ENCODE data around the gene ANGPTL3. TPM values are rescaled to one million over a fixed set of nuclear protein-coding genes. Genes with fewer than 3 reads are reported as not detected.

ANGPTL3 gene
- total and polyA plus RNA-seq, 2 of the 13 experiments (the other 11 are each of a cell fraction or from before 2014, with no cell fraction given) = 0.40 to 0.51 TPM

- TF ChIP-seq, protein P1, sequence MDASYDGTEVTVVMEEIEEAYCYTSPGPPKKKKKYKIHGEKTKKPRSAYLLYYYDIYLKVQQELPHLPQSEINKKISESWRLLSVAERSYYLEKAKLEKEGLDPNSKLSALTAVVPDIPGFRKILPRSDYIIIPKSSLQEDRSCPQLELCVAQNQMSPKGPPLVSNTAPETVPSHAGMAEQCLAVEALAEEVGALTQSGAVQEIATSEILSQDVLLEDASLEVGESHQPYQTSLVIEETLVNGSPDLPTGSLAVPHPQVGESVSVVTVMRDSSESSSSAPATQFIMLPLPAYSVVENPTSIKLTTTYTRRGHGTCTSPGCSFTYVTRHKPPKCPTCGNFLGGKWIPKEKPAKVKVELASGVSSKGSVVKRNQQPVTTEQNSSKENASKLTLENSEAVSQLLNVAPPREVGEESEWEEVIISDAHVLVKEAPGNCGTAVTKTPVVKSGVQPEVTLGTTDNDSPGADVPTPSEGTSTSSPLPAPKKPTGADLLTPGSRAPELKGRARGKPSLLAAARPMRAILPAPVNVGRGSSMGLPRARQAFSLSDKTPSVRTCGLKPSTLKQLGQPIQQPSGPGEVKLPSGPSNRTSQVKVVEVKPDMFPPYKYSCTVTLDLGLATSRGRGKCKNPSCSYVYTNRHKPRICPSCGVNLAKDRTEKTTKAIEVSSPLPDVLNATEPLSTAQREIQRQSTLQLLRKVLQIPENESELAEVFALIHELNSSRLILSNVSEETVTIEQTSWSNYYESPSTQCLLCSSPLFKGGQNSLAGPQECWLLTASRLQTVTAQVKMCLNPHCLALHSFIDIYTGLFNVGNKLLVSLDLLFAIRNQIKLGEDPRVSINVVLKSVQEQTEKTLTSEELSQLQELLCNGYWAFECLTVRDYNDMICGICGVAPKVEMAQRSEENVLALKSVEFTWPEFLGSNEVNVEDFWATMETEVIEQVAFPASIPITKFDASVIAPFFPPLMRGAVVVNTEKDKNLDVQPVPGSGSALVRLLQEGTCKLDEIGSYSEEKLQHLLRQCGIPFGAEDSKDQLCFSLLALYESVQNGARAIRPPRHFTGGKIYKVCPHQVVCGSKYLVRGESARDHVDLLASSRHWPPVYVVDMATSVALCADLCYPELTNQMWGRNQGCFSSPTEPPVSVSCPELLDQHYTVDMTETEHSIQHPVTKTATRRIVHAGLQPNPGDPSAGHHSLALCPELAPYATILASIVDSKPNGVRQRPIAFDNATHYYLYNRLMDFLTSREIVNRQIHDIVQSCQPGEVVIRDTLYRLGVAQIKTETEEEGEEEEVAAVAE (CRISPR knock-in tag; IDR thresholded peaks at IDR 0.05; ENCODE audit: borderline replicate concordance) = no peak
- no peak for TF ChIP-seq CAMTA2 (CRISPR knock-in tag; IDR thresholded peaks at IDR 0.05; ENCODE audit: borderline replicate concordance)
- no peak for TF ChIP-seq JUN (CRISPR knock-in tag; IDR thresholded peaks at IDR 0.05)
- TF ChIP-seq ZNF777 (CRISPR knock-in tag; IDR thresholded peaks at IDR 0.05) = no peak
- TF ChIP-seq DPF2 (CRISPR knock-in tag; IDR thresholded peaks at IDR 0.05; ENCODE audit: borderline replicate concordance, low read depth) = no peak
Measured at GRCh38 chr1:62601457-62601856, 4.1 kb downstream of the ANGPTL3 start (continued).

DNA sequence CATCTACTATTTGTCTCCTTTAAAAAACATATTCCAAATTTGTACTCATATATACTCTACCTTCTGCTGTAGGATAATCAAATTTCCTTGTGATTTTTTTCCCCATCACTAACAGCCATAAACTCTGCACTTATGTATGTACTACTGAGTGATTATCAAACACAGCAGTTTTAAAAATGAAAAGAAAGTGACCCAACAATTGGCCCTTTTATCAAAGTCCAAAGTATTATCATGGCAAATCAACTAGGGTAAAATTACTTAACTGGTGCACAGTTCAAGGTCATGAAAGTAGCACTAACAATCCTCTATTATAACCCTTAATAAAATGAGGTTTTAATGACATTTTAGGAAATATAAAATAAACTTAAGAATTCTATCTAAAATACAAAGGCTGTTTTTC lies 11.6 kb downstream of the ANGPTL3 start:
- peak; percentile 39 for FAIRE-seq
- in situ Hi-C loops (cut with HindIII; ENCODE audit: extremely low pct_ligation_motif_present, low pct_unique_long_range_greater_than_20kb) (no loop called here), intact Hi-C loops (cut with micrococcal nuclease; ENCODE audit: unreplicated experiment) (no loop called here)
- Histone ChIP-seq H3K4me1 (ENCODE audit: insufficient read depth, low read length) (peaks cover 39% of the 10 kb centered on the region), H3K4me2 (ENCODE audit: low read depth, low read length) (peak overlapping the region; percentile 46), H2AFZ (ENCODE audit: low read length) (no peak overlapping the region), H3K36me3 (replicated peaks in 1 of 2; ENCODE audit: control insufficient read depth in 1 of 2, insufficient read depth in 2 of 2, low read length in 2 of 2) (peaks cover 0 to 13% of the 10 kb centered on the region in 2 experiments; a peak in 2 of 5 replicates), H3K9ac (ENCODE audit: insufficient read depth, low read depth, low read length) (no peak overlapping the region), H3K4me3 (replicated peaks in 1 of 3; ENCODE audit: insufficient read depth in 1 of 3, low read depth in 2 of 3, low read length in 3 of 3) (no peak overlapping the region; a peak in 1 of 6 replicates), H3K27me3 (ENCODE audit: control insufficient read depth in 1 of 2, insufficient read depth in 2 of 2, low read length in 2 of 2) (no peaks in the 10 kb centered on the region), H3K9me3 (ENCODE audit: low read length) (no peaks in the 10 kb centered on the region), H3K79me2 (ENCODE audit: insufficient read depth, low read length) (no peaks in the 10 kb centered on the region), H4K20me1 (ENCODE audit: insufficient read depth, low read length) (no peaks in the 10 kb centered on the region), H3K27ac (ENCODE audit: extremely low read length, insufficient read depth, low read length) (peak overlapping the region; percentile 54)
- CTCF ChIA-PET (ENCODE audit: low intra/inter-chr PET ratio, low total read pairs) = no interaction called here
- POLR2A ChIA-PET = interaction anchor here (1.4 kb wide), 1 partner anchor 13 kb away, joined by 5 read pairs; no protein-coding TSS in a partner anchor
- no TSS peak for BruUV-seq (replicated peaks)
- DNase-seq (ENCODE audit: low spot score) = peak; percentile 80
- peak; percentile 55 for ATAC-seq
- TF ChIP-seq NAIF1 (CRISPR knock-in tag; IDR thresholded peaks at IDR 0.05; ENCODE audit: borderline replicate concordance) (no peak), ZBTB14 (CRISPR knock-in tag; IDR thresholded peaks at IDR 0.05) (no peak), SCMH1 (CRISPR knock-in tag; IDR thresholded peaks at IDR 0.05; ENCODE audit: borderline replicate concordance) (no peak), SIX1 (CRISPR knock-in tag; IDR thresholded peaks at IDR 0.05; ENCODE audit: borderline replicate concordance) (peak; percentile 73; the same call in 1 of the 2 replicates), KLF6 (CRISPR knock-in tag; IDR thresholded peaks at IDR 0.05) (no peak), TFE3 (CRISPR knock-in tag; IDR thresholded peaks at IDR 0.05) (no peak), REST (IDR thresholded peaks at IDR 0.05; ENCODE audit: borderline replicate concordance in 1 of 2, low read depth in 1 of 2, low read length in 2 of 2) (no peak)
